Spleen (tissue), 7 donors: Measurements from ENCODE around the gene ECHDC3.

ENCODE experiments used
- POLR2AphosphoS5 ChIP-seq, 3 donors: sonication (generic); formaldehyde crosslinking; IDR thresholded peaks; one replicate each; pipeline ENCODE4 v1.5.1; 2017; ENCODE audit warnings: antibody characterized with exemption in 3 of 3
- TF ChIP-seq, protein P1 (sequence below), 11 experiments: fragments of 200-600 bp in 7 of 11; fragments of 450-650 bp in 4 of 11; sonication (generic) in 4 of 11; IDR thresholded peaks in 8 of 11; conservative IDR thresholded peaks in 3 of 11; 1 replicate in 7 of 11; 2 replicates in 4 of 11; pipeline versions ENCODE4 v1.4.0 to v1.8.0; 2016 to 2021; ENCODE audit warnings: antibody characterized with exemption in 11 of 11, inconsistent platforms in 4 of 11, mild to moderate bottlenecking in 1 of 11
- donor health status: DM: no; HTN: no; CAD: no; lungs with moderate emphysema.
- donor health status: DM: no; HTN: no; CAD: no.
- donor health status: DM: no; HTN: no; CAD: no.

DNA sequence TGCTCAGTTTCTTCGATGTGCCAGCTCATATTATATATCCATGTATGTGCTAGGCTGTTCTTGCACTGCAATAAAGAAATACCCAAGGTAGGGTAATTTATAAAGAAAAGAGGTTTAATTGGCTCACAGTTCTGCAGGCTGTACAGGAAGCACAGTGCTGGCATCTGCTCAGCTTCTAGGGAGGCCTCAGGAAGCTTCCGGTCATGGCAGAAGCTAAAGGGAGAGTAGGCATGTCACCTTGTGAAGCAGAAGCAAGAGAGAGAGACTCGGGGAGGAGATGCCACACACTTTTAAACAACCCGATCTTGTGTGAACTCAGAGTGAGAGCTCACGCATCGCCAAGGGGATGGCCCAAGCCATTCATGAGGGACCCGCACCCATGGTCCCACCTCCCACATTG is 13.8 kb upstream of the ECHDC3 start:
- TF ChIP-seq, protein P1, sequence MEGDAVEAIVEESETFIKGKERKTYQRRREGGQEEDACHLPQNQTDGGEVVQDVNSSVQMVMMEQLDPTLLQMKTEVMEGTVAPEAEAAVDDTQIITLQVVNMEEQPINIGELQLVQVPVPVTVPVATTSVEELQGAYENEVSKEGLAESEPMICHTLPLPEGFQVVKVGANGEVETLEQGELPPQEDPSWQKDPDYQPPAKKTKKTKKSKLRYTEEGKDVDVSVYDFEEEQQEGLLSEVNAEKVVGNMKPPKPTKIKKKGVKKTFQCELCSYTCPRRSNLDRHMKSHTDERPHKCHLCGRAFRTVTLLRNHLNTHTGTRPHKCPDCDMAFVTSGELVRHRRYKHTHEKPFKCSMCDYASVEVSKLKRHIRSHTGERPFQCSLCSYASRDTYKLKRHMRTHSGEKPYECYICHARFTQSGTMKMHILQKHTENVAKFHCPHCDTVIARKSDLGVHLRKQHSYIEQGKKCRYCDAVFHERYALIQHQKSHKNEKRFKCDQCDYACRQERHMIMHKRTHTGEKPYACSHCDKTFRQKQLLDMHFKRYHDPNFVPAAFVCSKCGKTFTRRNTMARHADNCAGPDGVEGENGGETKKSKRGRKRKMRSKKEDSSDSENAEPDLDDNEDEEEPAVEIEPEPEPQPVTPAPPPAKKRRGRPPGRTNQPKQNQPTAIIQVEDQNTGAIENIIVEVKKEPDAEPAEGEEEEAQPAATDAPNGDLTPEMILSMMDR (IDR thresholded peaks at IDR 0.05 in 8 of 11, conservative IDR thresholded peaks at IDR 0.05 in 3 of 11): no peak
- TF ChIP-seq POLR2AphosphoS5 (IDR thresholded peaks at IDR 0.05): no peak
